H1 (cell line): Measurements from ENCODE around the gene TAF13. TPM values are rescaled to one million over a fixed set of nuclear protein-coding genes. Genes with fewer than 3 reads are reported as not detected.

Experiments used
- RNF2 ChIP-seq: fragments of 200-900, 300-1000 bp; sonication (generic); IDR thresholded peaks from 2 replicates; pipeline ENCODE4 v1.7.1; 2016; ENCODE audit warnings: borderline replicate concordance, low read depth, mild to moderate bottlenecking, antibody characterized with exemption, low read length; ENCODE audit not compliant: poor library complexity, severe bottlenecking; ENCODE audit errors: missing control alignments
- SIN3A ChIP-seq, 2 experiments: IDR thresholded peaks in 1 of 2; conservative IDR thresholded peaks in 1 of 2; 2 replicates each; pipeline ENCODE4 v1.6.1; 2011 to 2012; ENCODE audit warnings: low read length in 2 of 2, improper control_type of control experiment in 1 of 2, low read depth in 1 of 2, mild to moderate bottlenecking in 1 of 2
- SP4 ChIP-seq: IDR thresholded peaks from 2 replicates; pipeline ENCODE4 v1.6.1; 2012; ENCODE audit warnings: low read length, inconsistent platforms
- SRF ChIP-seq: IDR thresholded peaks from 2 replicates; pipeline ENCODE4 v1.6.1; 2011; ENCODE audit warnings: mild to moderate bottlenecking, low read depth, low read length, moderate library complexity
- polyA plus RNA-seq, 7 experiments: library from polyadenylated mRNA; depleted of rRNA in 3 of 7; stranded (reverse) in 5 of 7; unstranded in 2 of 7; fragments of >200 nt in 5 of 7; fragments of 200-250 nt in 2 of 7; gene quantifications; 1 replicate in 5 of 7; 2 replicates in 1 of 7; 4 replicates in 1 of 7; pipeline versions ENCODE4 v1.2.1 to v1.2.3, GENCODE V29; 2011 to 2013; ENCODE audit warnings: missing spikeins in 2 of 7, mixed read lengths in 2 of 7
- total RNA-seq: library from RNA; stranded (reverse); fragmentation: NEBNext Ultra II Directional; extraction: Animal tissue kit (Norgen Biotek cat#: 25700); gene quantifications from 2 replicates; pipeline ENCODE4 v1.2.1, GENCODE V29; 2021

TAF13 gene
- total and polyA plus RNA-seq, 2 of the 8 experiments (the other 6 are each of a cell fraction or from before 2014, with no cell fraction given) = 13.1 to 41.7 TPM

- TF ChIP-seq SIN3A (conservative IDR thresholded peaks at IDR 0.05 in 1 of 2, IDR thresholded peaks at IDR 0.05 in 1 of 2; ENCODE audit: low read depth in 1 of 2, low read length in 2 of 2) (no peak), RNF2 (no peak), SRF (no peak), SP4 (no peak)
- TF ChIP-seq, all 59 proteins: peak for 0
Observed at GRCh38 chr1:109091839-109092193, 16.0 kb upstream of the TAF13 start (continued).
